Forelimb muscle (tissue), 1 donor: ENCODE data around the gene EXD3. TPM values are rescaled to one million over a fixed set of nuclear protein-coding genes. Genes with fewer than 3 reads are reported as not detected.

Experiments
- DNase-seq: peaks from one replicate; pipeline ENCODE4 v3.0.0-alpha.2; 2013; ENCODE audit warnings: low read depth
- polyA plus RNA-seq: library from polyadenylated mRNA; unstranded; fragments of 120-200 nt; gene quantifications from one replicate; pipeline ENCODE4 v1.2.1, GENCODE V29; 2013; ENCODE audit not compliant: insufficient read length

EXD3 gene
- polyA plus RNA-seq, 1 donor, result 13.0 TPM

- DNase-seq, result no peak
Measured at GRCh38 chr9:137365552-137366444, 57.2 kb downstream of the EXD3 start.

GRCh38 chr9:137365056-137365455 is 57.9 kb downstream of the EXD3 start:
- DNase-seq, result no peak

- DNase-seq, result no peak
Measured at GRCh38 chr9:137359850-137360249, 63.1 kb downstream of the EXD3 start.

- DNase-seq, result no peak
Measured at GRCh38 chr9:137358126-137358525, 64.8 kb downstream of the EXD3 start.

GRCh38 chr9:137357166-137357565 is 65.8 kb downstream of the EXD3 start:
- DNase-seq, result no peak

- DNase-seq, result no peak
Measured at GRCh38 chr9:137355761-137356365, 67.1 kb downstream of the EXD3 start.

GRCh38 chr9:137354845-137355760 is 67.9 kb downstream of the EXD3 start:
- no peak for DNase-seq

- no peak for DNase-seq
Measured at GRCh38 chr9:137354153-137354844, 68.7 kb downstream of the EXD3 start.

- no peak for DNase-seq
Measured at GRCh38 chr9:137353223-137354152, 69.5 kb downstream of the EXD3 start.

GRCh38 chr9:137352511-137353222 is 70.3 kb downstream of the EXD3 start:
- no peak for DNase-seq

- DNase-seq, result no peak
Measured at GRCh38 chr9:137351781-137352501, 71.0 kb downstream of the EXD3 start.

GRCh38 chr9:137350696-137351584 is 72.0 kb downstream of the EXD3 start:
- DNase-seq, result no peak

- no peak for DNase-seq
Measured at GRCh38 chr9:137349471-137350033, 73.4 kb downstream of the EXD3 start.

- no peak for DNase-seq
Measured at GRCh38 chr9:137348769-137349470, 74.0 kb downstream of the EXD3 start.

GRCh38 chr9:137347928-137348327 is 75.0 kb downstream of the EXD3 start:
- DNase-seq, result no peak

GRCh38 chr9:137342482-137342881 is 80.5 kb downstream of the EXD3 start:
- no peak for DNase-seq

- no peak for DNase-seq
Measured at GRCh38 chr9:137341227-137341626, 81.7 kb downstream of the EXD3 start.
